ENCODE results near the gene SLC26A1. TPM values are rescaled to one million over a fixed set of nuclear protein-coding genes. Genes with fewer than 3 reads are reported as not detected.

SLC26A1 gene
- total RNA-seq, 1 donor from 2014 or later: under 0.01 TPM

DNA sequence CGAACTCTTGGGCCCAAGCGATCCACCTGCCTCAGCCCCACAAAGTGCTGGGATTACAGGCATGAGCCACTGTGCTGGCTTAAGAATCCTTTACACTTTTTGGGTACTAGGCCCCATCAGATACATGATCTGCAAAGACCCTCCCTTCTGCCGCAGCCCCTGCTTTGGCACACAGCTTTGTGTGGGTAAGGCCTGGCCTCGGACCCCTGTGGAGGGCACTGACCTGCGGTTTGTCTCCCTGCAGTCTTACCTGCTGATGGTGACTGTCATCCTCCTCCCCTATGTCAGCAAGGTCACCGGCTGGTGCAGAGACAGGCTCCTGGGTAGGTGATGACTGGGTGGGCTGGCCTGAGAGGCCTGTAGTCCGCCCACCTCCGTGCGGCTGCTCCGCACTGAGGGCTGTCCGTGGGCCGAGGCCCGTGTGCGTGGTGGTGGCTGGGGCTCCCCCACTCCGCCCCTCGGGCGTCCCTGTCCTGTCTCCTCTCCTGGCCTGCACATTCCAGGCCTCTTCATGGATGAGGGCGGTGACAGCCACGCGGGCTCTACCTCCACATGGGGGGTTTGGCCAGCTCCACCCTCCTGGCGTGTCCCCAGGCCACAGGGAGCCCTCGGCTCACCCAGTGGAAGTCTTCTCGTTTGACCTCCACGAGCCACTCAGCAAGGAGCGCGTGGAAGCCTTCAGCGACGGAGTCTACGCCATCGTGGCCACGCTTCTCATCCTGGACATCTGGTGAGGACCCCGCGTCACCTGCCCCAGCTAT, 37.9 kb downstream of the SLC26A1 start:
- Histone ChIP-seq H3K27me3 (ENCODE audit: control insufficient read depth, insufficient read depth, low read length) (no peaks in the 10 kb centered on the region), H3K36me3 (ENCODE audit: control insufficient read depth, insufficient read depth, low read length) (peaks cover 2% of the 10 kb centered on the region), H3K4me3 (ENCODE audit: low read depth, low read length) (no peak overlapping the region)
- DNase-seq (ENCODE audit: low read depth) (no peak), FAIRE-seq (no peak)
- TF ChIP-seq, protein P1, sequence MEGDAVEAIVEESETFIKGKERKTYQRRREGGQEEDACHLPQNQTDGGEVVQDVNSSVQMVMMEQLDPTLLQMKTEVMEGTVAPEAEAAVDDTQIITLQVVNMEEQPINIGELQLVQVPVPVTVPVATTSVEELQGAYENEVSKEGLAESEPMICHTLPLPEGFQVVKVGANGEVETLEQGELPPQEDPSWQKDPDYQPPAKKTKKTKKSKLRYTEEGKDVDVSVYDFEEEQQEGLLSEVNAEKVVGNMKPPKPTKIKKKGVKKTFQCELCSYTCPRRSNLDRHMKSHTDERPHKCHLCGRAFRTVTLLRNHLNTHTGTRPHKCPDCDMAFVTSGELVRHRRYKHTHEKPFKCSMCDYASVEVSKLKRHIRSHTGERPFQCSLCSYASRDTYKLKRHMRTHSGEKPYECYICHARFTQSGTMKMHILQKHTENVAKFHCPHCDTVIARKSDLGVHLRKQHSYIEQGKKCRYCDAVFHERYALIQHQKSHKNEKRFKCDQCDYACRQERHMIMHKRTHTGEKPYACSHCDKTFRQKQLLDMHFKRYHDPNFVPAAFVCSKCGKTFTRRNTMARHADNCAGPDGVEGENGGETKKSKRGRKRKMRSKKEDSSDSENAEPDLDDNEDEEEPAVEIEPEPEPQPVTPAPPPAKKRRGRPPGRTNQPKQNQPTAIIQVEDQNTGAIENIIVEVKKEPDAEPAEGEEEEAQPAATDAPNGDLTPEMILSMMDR (IDR thresholded peaks at IDR 0.05; ENCODE audit: insufficient read depth, low read length, severe bottlenecking): no peak

GRCh38 chr4:954211-955020, 38.8 kb downstream of the SLC26A1 start:
- TF ChIP-seq, protein P1 (IDR thresholded peaks at IDR 0.05; ENCODE audit: insufficient read depth, low read length, severe bottlenecking): no peak
- no peaks in the 10 kb centered on the region for H3K27me3 ChIP-seq (ENCODE audit: control insufficient read depth, insufficient read depth, low read length)
- no peak overlapping the region for H3K4me3 ChIP-seq (ENCODE audit: low read depth, low read length)
- peak; percentile 73 for FAIRE-seq
- DNase-seq (ENCODE audit: low read depth): no peak
- H3K36me3 ChIP-seq (ENCODE audit: control insufficient read depth, insufficient read depth, low read length): peaks cover 2% of the 10 kb centered on the region

DNA sequence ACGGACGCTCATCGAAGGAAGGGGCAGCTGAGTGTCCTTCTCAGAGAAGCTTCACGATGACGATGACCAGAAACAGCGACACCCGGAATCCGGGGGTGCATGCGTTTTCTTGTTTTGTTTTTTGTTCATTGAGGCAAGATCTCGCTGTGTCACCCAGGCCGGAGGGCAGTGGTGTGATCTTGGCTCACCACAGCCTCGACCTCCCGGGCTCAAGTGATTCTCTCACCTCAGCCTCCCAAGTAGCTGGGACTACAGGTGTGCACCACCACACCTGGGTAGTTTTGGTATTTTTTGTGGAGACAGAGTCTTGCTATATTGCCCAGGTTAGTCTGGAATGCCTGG, 39.7 kb downstream of the SLC26A1 start:
- no peak overlapping the region for H3K4me3 ChIP-seq (ENCODE audit: low read depth, low read length)
- no peaks in the 10 kb centered on the region for H3K27me3 ChIP-seq (ENCODE audit: control insufficient read depth, insufficient read depth, low read length)
- H3K36me3 ChIP-seq (ENCODE audit: control insufficient read depth, insufficient read depth, low read length): no peaks in the 10 kb centered on the region
- TF ChIP-seq, protein P1 (IDR thresholded peaks at IDR 0.05; ENCODE audit: insufficient read depth, low read length, severe bottlenecking): no peak
- no peak for FAIRE-seq
- DNase-seq (ENCODE audit: low read depth): no peak

- DNase-seq (ENCODE audit: low read depth) (no peak), FAIRE-seq (no peak)
- Histone ChIP-seq H3K27me3 (ENCODE audit: control insufficient read depth, insufficient read depth, low read length) (no peaks in the 10 kb centered on the region), H3K4me3 (ENCODE audit: low read depth, low read length) (no peak overlapping the region), H3K36me3 (ENCODE audit: control insufficient read depth, insufficient read depth, low read length) (no peaks in the 10 kb centered on the region)
- TF ChIP-seq, protein P1 (IDR thresholded peaks at IDR 0.05; ENCODE audit: insufficient read depth, low read length, severe bottlenecking): no peak
Observed at GRCh38 chr4:952881-953573, 40.2 kb downstream of the SLC26A1 start.

DNA sequence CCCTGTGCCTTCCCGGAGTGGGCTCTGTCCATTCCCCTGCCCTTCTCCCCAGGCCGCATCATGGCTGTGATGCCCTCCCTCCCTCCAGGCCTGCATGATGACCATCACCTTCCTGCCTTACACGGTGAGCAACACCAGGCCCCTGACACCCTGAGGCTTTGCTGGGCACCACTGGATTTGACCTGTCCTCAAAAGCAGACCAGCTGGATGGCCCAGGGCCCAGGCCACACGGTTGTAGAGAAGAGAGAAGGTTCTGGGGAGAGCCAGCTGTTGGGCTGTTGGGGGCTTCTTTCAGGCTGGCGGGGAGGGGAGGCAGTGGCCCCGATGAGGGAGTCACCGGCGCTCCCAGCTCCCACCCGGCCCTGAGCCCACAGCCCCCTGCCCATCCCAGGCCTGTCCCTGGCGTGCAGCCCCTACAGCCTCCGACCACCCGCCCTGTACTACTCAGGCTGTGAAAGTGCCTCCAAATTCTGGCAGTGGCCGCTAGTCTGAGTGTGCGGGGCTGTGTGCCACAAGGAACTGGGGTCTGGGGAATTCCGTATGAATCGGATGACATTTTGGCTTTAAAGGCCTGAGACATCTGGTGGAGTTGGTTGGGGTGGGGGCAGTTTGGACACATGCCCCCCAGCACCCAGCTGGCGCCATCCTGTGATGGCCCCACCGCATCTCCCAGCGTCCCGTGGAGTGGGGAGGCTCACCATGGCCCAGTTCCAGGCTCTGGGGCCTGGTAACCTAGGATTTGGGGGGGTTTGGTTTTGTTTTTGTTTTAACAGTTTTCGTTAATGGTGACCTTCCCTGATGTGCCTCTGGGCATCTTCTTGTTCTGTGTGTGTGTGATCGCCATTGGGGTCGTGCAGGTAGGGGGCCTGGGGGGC, 41.4 kb downstream of the SLC26A1 start:
- DNase-seq (ENCODE audit: low read depth) (no peak), FAIRE-seq (no peak)
- H3K36me3 ChIP-seq (ENCODE audit: control insufficient read depth, insufficient read depth, low read length): no peaks in the 10 kb centered on the region
- no peak overlapping the region for H3K4me3 ChIP-seq (ENCODE audit: low read depth, low read length)
- H3K27me3 ChIP-seq (ENCODE audit: control insufficient read depth, insufficient read depth, low read length): no peaks in the 10 kb centered on the region
- TF ChIP-seq, protein P1 (IDR thresholded peaks at IDR 0.05; ENCODE audit: insufficient read depth, low read length, severe bottlenecking): no peak
